BE2C (cell line): ENCODE measurements around the gene LAX1.

Experiments
- DNase-seq: peaks from one replicate; pipeline ENCODE4 v3.0.0-alpha.2; 2020
- H3K27me3 ChIP-seq: fragments of 250-450 bp; sonication (Bioruptor Pico); 2 replicates; pipeline ENCODE4 v1.5.1; 2020; ENCODE audit warnings: mild to moderate bottlenecking
- H3K36me3 ChIP-seq: fragments of 250-450 bp; sonication (Bioruptor Pico); 2 replicates; pipeline ENCODE4 v1.5.1; 2020; ENCODE audit warnings: mild to moderate bottlenecking
- H3K4me1 ChIP-seq: fragments of 250-450 bp; sonication (Bioruptor Pico); 2 replicates; pipeline ENCODE4 v1.5.1; 2020
- H3K4me3 ChIP-seq: 2 replicates; pipeline ENCODE4 v1.5.1; 2011; ENCODE audit warnings: low read depth, low read length
- H3K9me3 ChIP-seq: fragments of 250-450 bp; sonication (Bioruptor Pico); 2 replicates; pipeline ENCODE4 v1.5.1; 2020
- CTCF ChIP-seq: IDR thresholded peaks from 2 replicates; pipeline ENCODE4 v1.5.1; 2012; ENCODE audit warnings: mild to moderate bottlenecking, low read depth, low read length

LAX1 gene

GRCh38 chr1:203733009-203733863 is 31.7 kb upstream of the LAX1 start:
- no peaks in the 10 kb centered on the region for H3K4me1 ChIP-seq
- no peak overlapping the region for H3K4me3 ChIP-seq
- no peaks in the 10 kb centered on the region for H3K9me3 ChIP-seq
- no peaks in the 10 kb centered on the region for H3K36me3 ChIP-seq
- H3K27me3 ChIP-seq, result no peaks in the 10 kb centered on the region
- no peak for TF ChIP-seq CTCF
- no peak for DNase-seq

GRCh38 chr1:203742436-203742835 is 22.5 kb upstream of the LAX1 start:
- H3K4me3 ChIP-seq, result no peak overlapping the region
- DNase-seq, result no peak
- H3K9me3 ChIP-seq, result no peaks in the 10 kb centered on the region
- H3K27me3 ChIP-seq, result no peaks in the 10 kb centered on the region
- no peak for TF ChIP-seq CTCF
- H3K4me1 ChIP-seq, result no peaks in the 10 kb centered on the region
- H3K36me3 ChIP-seq, result no peaks in the 10 kb centered on the region

- Histone ChIP-seq H3K4me1 (no peaks in the 10 kb centered on the region), H3K27me3 (no peaks in the 10 kb centered on the region), H3K4me3 (no peak overlapping the region), H3K36me3 (no peaks in the 10 kb centered on the region), H3K9me3 (no peaks in the 10 kb centered on the region)
- TF ChIP-seq CTCF, result no peak
- no peak for DNase-seq
These were observed 21.9 kb upstream of the LAX1 start for GRCh38 chr1:203743091-203743571.

GRCh38 chr1:203744075-203744972 is 20.7 kb upstream of the LAX1 start:
- H3K9me3 ChIP-seq, result no peaks in the 10 kb centered on the region
- H3K4me1 ChIP-seq, result no peaks in the 10 kb centered on the region
- H3K4me3 ChIP-seq, result no peak overlapping the region
- no peaks in the 10 kb centered on the region for H3K27me3 ChIP-seq
- no peaks in the 10 kb centered on the region for H3K36me3 ChIP-seq
- DNase-seq, result no peak
- TF ChIP-seq CTCF, result no peak

GRCh38 chr1:203746281-203746680 is 18.7 kb upstream of the LAX1 start:
- no peaks in the 10 kb centered on the region for H3K9me3 ChIP-seq
- H3K4me3 ChIP-seq, result no peak overlapping the region
- H3K27me3 ChIP-seq, result no peaks in the 10 kb centered on the region
- no peaks in the 10 kb centered on the region for H3K4me1 ChIP-seq
- no peak for TF ChIP-seq CTCF
- no peak for DNase-seq
- no peaks in the 10 kb centered on the region for H3K36me3 ChIP-seq
